ENCODE results near the gene RHEB. TPM values are rescaled to one million over a fixed set of nuclear protein-coding genes. Genes with fewer than 3 reads are reported as not detected.

Gene RHEB
- total RNA-seq, 1 donor from 2014 or later, result 225 TPM

DNA sequence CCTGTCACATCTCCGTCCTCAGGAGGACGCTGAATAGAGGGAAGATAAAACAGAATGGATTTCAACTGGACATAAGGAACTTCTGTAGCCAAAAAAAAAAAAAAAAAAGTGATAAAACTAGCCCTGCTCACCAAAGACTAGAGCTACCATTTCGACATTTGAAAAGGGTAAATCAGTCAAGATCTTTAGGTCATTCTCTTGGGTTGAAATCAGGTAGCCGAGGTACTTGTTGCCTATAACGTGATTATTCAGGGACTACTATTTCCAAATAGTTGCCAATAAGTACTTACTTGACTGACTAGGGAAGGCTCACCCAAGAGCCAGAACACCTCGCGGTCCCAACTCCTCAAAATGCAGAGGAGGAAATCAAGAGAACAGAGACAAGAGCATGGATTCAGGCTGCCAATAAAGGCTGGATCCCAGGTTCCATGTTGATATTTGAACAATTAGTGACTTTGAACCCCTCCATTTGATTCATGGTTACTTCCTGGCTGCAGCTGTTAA, 2.0 kb downstream of the RHEB start:
- peak overlapping the region; percentile 95 for H3K27ac Mint-ChIP-seq
- no peak overlapping the region for H3K27ac ChIP-seq
- peak overlapping the region; percentile 87 for H3K4me2 ChIP-seq
- H3K36me3 Mint-ChIP-seq, result peaks cover 33% of the 10 kb centered on the region
- no peak for DNase-seq (ENCODE audit: low spot score)
- H3K4me3 Mint-ChIP-seq, result peak overlapping the region; percentile 97
- TF ChIP-seq, protein P1, sequence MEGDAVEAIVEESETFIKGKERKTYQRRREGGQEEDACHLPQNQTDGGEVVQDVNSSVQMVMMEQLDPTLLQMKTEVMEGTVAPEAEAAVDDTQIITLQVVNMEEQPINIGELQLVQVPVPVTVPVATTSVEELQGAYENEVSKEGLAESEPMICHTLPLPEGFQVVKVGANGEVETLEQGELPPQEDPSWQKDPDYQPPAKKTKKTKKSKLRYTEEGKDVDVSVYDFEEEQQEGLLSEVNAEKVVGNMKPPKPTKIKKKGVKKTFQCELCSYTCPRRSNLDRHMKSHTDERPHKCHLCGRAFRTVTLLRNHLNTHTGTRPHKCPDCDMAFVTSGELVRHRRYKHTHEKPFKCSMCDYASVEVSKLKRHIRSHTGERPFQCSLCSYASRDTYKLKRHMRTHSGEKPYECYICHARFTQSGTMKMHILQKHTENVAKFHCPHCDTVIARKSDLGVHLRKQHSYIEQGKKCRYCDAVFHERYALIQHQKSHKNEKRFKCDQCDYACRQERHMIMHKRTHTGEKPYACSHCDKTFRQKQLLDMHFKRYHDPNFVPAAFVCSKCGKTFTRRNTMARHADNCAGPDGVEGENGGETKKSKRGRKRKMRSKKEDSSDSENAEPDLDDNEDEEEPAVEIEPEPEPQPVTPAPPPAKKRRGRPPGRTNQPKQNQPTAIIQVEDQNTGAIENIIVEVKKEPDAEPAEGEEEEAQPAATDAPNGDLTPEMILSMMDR (IDR thresholded peaks at IDR 0.05), result no peak
- TF ChIP-seq EZH2 (IDR thresholded peaks at IDR 0.05), result no peak
- TF ChIP-seq EZH2phosphoT487 (IDR thresholded peaks at IDR 0.05), result no peak
- H3K4me1 Mint-ChIP-seq, result peaks cover 16% of the 10 kb centered on the region
- H3K4me3 ChIP-seq, result peak overlapping the region; percentile 86
- no peaks in the 10 kb centered on the region for H3F3A ChIP-seq (ENCODE audit: low read depth)
- H3K36me3 ChIP-seq, result no peaks in the 10 kb centered on the region
- peaks cover 10% of the 10 kb centered on the region for H3K4me1 ChIP-seq
- H3K9me3 Mint-ChIP-seq, result peaks cover 25% of the 10 kb centered on the region
- peaks cover 65% of the 10 kb centered on the region for H3K79me2 ChIP-seq (ENCODE audit: low read depth)
- peaks cover 7% of the 10 kb centered on the region for H3K27me3 Mint-ChIP-seq (ENCODE audit: insufficient read depth, low read depth)
- peak overlapping the region; percentile 95 for H3K9ac ChIP-seq
- no peaks in the 10 kb centered on the region for H3K27me3 ChIP-seq
- H2AFZ ChIP-seq (replicated peaks), result no peak overlapping the region
- H4K20me1 ChIP-seq (ENCODE audit: low read depth), result peaks cover 62% of the 10 kb centered on the region
- H3K9me3 ChIP-seq (ENCODE audit: low read depth), result no peaks in the 10 kb centered on the region

DNA sequence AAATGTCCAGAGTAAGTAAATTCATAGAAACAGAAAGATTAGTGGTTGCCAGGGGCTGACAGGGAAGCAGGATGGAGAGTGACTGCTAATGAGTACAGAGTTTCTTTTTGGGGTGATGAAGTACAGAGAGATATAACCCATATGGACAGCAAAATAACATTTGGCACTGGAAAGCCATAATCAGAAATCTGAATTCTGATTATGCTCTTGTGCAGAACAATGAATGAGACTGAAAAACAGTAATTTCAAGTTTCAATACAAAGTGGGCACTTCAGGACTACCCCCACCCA, 4.5 kb downstream of the RHEB start:
- Histone ChIP-seq H3K4me2 (no peak overlapping the region), H3F3A (ENCODE audit: low read depth) (peaks cover 2% of the 10 kb centered on the region)
- TF ChIP-seq EZH2phosphoT487 (IDR thresholded peaks at IDR 0.05) (no peak), EZH2 (IDR thresholded peaks at IDR 0.05) (no peak)
- TF ChIP-seq, protein P1 (IDR thresholded peaks at IDR 0.05), result no peak

DNA sequence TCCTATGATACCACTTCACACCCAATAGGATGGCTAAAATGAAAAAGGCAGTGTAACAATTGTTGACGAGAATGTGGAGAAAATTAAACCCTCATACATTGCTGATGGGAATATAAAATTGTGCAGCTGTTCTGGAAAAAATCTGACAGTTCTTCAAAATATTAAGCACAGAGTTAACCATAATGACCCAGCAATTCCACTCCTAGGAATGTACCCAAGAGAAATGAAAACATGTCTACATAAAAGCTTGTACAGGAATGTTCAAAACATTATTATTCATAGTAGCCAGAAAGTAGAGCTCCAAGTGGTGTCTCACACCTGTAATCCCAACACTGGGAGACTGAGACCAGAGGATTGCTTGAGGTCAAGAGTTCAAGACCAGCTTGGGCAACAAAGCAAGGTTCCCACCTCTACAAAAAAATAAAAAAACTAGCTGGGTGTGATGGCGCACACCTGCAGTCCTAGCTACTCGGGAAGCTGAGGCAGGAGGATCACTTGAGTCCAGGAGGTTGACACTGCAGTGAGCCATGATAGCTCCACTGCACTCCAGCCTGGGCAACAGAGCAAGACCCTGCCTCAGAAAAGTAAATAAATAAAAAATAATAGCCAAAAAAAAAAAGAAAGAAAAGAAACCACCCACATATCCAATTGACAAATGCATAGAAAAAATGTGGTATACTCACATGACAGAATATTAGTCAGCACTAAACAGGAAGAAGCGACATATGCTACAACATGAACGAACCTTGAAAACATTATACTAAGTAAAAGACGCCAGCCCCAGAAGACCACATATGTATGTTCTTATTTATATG, 5.0 kb downstream of the RHEB start:
- TF ChIP-seq EZH2phosphoT487 (IDR thresholded peaks at IDR 0.05) (no peak), EZH2 (IDR thresholded peaks at IDR 0.05) (no peak)
- TF ChIP-seq, protein P1 (IDR thresholded peaks at IDR 0.05), result no peak
- no peak overlapping the region for H3K4me3 ChIP-seq
- Mint-ChIP-seq H3K9me3 (peaks cover 49% of the 10 kb centered on the region), H3K27me3 (ENCODE audit: insufficient read depth, low read depth) (peaks cover 5% of the 10 kb centered on the region), H3K4me3 (no peak overlapping the region), H3K4me1 (peaks cover 16% of the 10 kb centered on the region), H3K36me3 (peaks cover 50% of the 10 kb centered on the region), H3K27ac (no peak overlapping the region)
- H3K4me1 ChIP-seq, result peaks cover 16% of the 10 kb centered on the region
- no peak overlapping the region for H3K27ac ChIP-seq
- no peak overlapping the region for H3K4me2 ChIP-seq
- no peak overlapping the region for H3K9ac ChIP-seq
- H3F3A ChIP-seq (ENCODE audit: low read depth), result peaks cover 8% of the 10 kb centered on the region
- DNase-seq (ENCODE audit: low spot score), result no peak
- H3K27me3 ChIP-seq, result no peaks in the 10 kb centered on the region
- peaks cover 89% of the 10 kb centered on the region for H4K20me1 ChIP-seq (ENCODE audit: low read depth)
- H3K9me3 ChIP-seq (ENCODE audit: low read depth), result no peaks in the 10 kb centered on the region
- peaks cover 95% of the 10 kb centered on the region for H3K79me2 ChIP-seq (ENCODE audit: low read depth)
- H3K36me3 ChIP-seq, result no peaks in the 10 kb centered on the region
- H2AFZ ChIP-seq (replicated peaks), result no peak overlapping the region

More for the DNA sequence above, 4.5 kb downstream of the RHEB start:
- peaks cover 11% of the 10 kb centered on the region for H3K4me1 ChIP-seq
- H3K36me3 ChIP-seq, result no peaks in the 10 kb centered on the region
- no peaks in the 10 kb centered on the region for H3K9me3 ChIP-seq (ENCODE audit: low read depth)
- H3K27ac ChIP-seq, result no peak overlapping the region
- H3K36me3 Mint-ChIP-seq, result peaks cover 46% of the 10 kb centered on the region
- H4K20me1 ChIP-seq (ENCODE audit: low read depth), result peaks cover 83% of the 10 kb centered on the region
- H3K27ac Mint-ChIP-seq, result no peak overlapping the region
- peaks cover 44% of the 10 kb centered on the region for H3K9me3 Mint-ChIP-seq
- H3K4me1 Mint-ChIP-seq, result peaks cover 16% of the 10 kb centered on the region
- no peak overlapping the region for H2AFZ ChIP-seq (replicated peaks)
- H3K9ac ChIP-seq, result no peak overlapping the region
- H3K4me3 Mint-ChIP-seq, result no peak overlapping the region
- DNase-seq (ENCODE audit: low spot score), result no peak
- no peak overlapping the region for H3K4me3 ChIP-seq
- peaks cover 7% of the 10 kb centered on the region for H3K27me3 Mint-ChIP-seq (ENCODE audit: insufficient read depth, low read depth)
- no peaks in the 10 kb centered on the region for H3K27me3 ChIP-seq
- H3K79me2 ChIP-seq (ENCODE audit: low read depth), result peaks cover 90% of the 10 kb centered on the region
